Prostate gland (tissue), 2 donors: ENCODE data around the gene IFRD2.

ENCODE experiments used
- POLR2A ChIP-seq: fragments of 450-650 bp; IDR thresholded peaks from one replicate; pipeline ENCODE4 v1.6.1; 2016; ENCODE audit warnings: antibody characterized with exemption, mild to moderate bottlenecking
- POLR2AphosphoS5 ChIP-seq: sonication (generic); formaldehyde crosslinking; IDR thresholded peaks from one replicate; pipeline ENCODE4 v1.6.1; 2017; ENCODE audit warnings: antibody characterized with exemption
- TF ChIP-seq, protein P1 (sequence below), 4 experiments: fragments of 200-600 bp in 2 of 4; fragments of 450-650 bp in 2 of 4; sonication (generic) in 2 of 4; IDR thresholded peaks; 1 replicate in 3 of 4; 2 replicates in 1 of 4; pipeline ENCODE4 v1.5.1; 2016 to 2019; ENCODE audit warnings: antibody characterized with exemption in 4 of 4, mild to moderate bottlenecking in 2 of 4, moderate library complexity in 2 of 4

DNA sequence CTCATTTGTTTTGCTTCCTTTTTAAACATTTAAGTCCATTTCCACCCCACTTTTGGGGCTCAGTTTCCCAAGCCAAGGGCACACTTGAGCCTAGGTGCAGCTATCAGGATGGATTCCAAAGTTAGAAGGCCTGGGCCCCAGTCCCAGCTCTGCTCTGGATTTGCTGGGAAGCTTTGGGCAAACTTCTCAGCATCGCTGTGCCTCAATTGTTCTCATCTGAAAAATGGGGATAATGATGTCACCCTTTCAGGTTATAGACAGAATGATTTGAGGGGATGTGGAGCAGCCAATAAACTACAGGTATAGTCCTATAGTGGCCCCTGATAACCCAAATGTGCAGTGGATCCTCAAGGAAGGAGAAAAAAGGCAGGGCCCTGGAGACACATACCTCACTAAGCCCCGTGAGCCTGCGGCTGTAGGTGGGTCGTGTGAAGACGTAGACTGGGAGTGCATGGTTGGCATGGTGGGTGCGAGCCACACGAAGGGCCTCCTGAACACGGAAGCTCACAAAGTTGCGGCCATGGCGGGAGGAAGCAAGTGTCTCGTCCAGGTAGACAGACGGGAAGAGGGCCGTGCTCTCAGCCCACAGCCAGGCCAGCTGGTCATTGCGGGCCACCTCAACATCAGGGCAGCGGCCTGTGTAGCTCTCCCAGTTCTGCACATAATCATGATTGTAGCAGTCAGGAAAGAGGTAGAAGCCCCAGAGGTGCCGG lies 27.1 kb upstream of the IFRD2 start:
- TF ChIP-seq, protein P1, sequence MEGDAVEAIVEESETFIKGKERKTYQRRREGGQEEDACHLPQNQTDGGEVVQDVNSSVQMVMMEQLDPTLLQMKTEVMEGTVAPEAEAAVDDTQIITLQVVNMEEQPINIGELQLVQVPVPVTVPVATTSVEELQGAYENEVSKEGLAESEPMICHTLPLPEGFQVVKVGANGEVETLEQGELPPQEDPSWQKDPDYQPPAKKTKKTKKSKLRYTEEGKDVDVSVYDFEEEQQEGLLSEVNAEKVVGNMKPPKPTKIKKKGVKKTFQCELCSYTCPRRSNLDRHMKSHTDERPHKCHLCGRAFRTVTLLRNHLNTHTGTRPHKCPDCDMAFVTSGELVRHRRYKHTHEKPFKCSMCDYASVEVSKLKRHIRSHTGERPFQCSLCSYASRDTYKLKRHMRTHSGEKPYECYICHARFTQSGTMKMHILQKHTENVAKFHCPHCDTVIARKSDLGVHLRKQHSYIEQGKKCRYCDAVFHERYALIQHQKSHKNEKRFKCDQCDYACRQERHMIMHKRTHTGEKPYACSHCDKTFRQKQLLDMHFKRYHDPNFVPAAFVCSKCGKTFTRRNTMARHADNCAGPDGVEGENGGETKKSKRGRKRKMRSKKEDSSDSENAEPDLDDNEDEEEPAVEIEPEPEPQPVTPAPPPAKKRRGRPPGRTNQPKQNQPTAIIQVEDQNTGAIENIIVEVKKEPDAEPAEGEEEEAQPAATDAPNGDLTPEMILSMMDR (IDR thresholded peaks at IDR 0.05) = no peak
- no peak for TF ChIP-seq POLR2AphosphoS5
- TF ChIP-seq POLR2A = no peak
